Kidney (tissue), 14 donors: ENCODE results near the gene PRR3. TPM values are rescaled to one million over a fixed set of nuclear protein-coding genes. Genes with fewer than 3 reads are reported as not detected.

Experiments used
- DNase-seq, 5 donors: peaks; one replicate each; pipeline ENCODE4 v3.0.0-alpha.2; 2013 to 2020
- FAIRE-seq: peaks from 2 replicates; lab custom pipeline; 2012; peaks lifted over from hg19 to GRCh38; lab: Jason Lieb, UNC
- H3K27ac ChIP-seq, 2 donors: one replicate each; pipeline ENCODE4 v1.7.0; 2013; ENCODE audit warnings: low read depth in 2 of 2, low read length in 2 of 2, inconsistent platforms in 1 of 2
- H3K27me3 ChIP-seq: one replicate; pipeline ENCODE4 v1.7.1; 2013; ENCODE audit warnings: low read length, inconsistent platforms; ENCODE audit not compliant: control insufficient read depth, insufficient read depth
- H3K36me3 ChIP-seq, 3 donors: one replicate each; pipeline versions ENCODE4 v1.7.0 to v1.7.1; 2013; ENCODE audit warnings: low read length in 3 of 3, control low read depth in 1 of 3, inconsistent platforms in 1 of 3; ENCODE audit not compliant: insufficient read depth in 3 of 3, control insufficient read depth in 2 of 3
- H3K4me1 ChIP-seq, 3 donors: one replicate each; pipeline versions ENCODE4 v1.7.0 to v1.7.1; 2013; ENCODE audit warnings: low read length in 3 of 3, inconsistent platforms in 1 of 3, low read depth in 1 of 3; ENCODE audit not compliant: control insufficient read depth in 2 of 3, insufficient read depth in 2 of 3
- H3K4me3 ChIP-seq, 3 donors: one replicate each; pipeline versions ENCODE4 v1.7.0 to v1.8.1; 2013; ENCODE audit warnings: low read length in 3 of 3, control low read depth in 1 of 3, inconsistent platforms in 1 of 3
- H3K9ac ChIP-seq, 3 donors: one replicate each; pipeline versions ENCODE4 v1.7.0 to v1.7.1; 2013; ENCODE audit warnings: low read length in 3 of 3, control low read depth in 1 of 3, inconsistent platforms in 1 of 3
- H3K9me3 ChIP-seq, 3 donors: one replicate each; pipeline versions ENCODE4 v1.7.0 to v1.7.1; 2013; ENCODE audit warnings: low read length in 3 of 3, control low read depth in 1 of 3, inconsistent platforms in 1 of 3; ENCODE audit not compliant: control insufficient read depth in 2 of 3, insufficient read depth in 1 of 3
- CTCF ChIP-seq: IDR thresholded peaks from 3 replicates; pipeline ENCODE4 v1.5.1; 2012; ENCODE audit warnings: mild to moderate bottlenecking, moderate library complexity, borderline replicate concordance; ENCODE audit not compliant: insufficient read depth; ENCODE audit errors: extremely low read depth
- intact Hi-C: fragments of 100-400 bp; cut with DNase I; formaldehyde crosslinking; loops from one replicate; pipeline ENCODE4 v1.11.1; 2022
- polyA plus RNA-seq: library from polyadenylated mRNA; stranded (reverse); fragments of 350-450 nt; fragmentation: Illumina TruSeq; extraction: RNeasy Lipid Tissue Mini Kit (QIAGEN cat#74804); gene quantifications from one replicate; pipeline ENCODE4 v1.2.3, GENCODE V29; 2014; ENCODE audit warnings: low read depth, low replicate concordance; ENCODE audit not compliant: insufficient read depth
- total RNA-seq: library from RNA; stranded (reverse); fragmentation: NEBNext Ultra II Directional; extraction: Animal tissue kit (Norgen Biotek cat#: 25700); gene quantifications from one replicate; pipeline ENCODE4 v1.2.1, GENCODE V29; 2021
- donor health status: control.
- donor health status: control.
- donor health status: control.
- donor health status: control.
- donor health status: control.
- donor health status: DM: yes; HTN: yes; CAD: no.
- donor health status: Normal renal cell carcinoma (clear cell type).

PRR3 gene
- total and polyA plus RNA-seq, 2 donors from 2014 or later: 7.9 to 9.3 TPM

GRCh38 chr6:30543821-30544220 lies 13.3 kb upstream of the PRR3 start:
- no peaks in the 10 kb centered on the region for H3K9me3 ChIP-seq
- H3K27ac ChIP-seq: no peak overlapping the region
- no peak overlapping the region for H3K9ac ChIP-seq
- no peak for TF ChIP-seq CTCF
- DNase-seq (no peak), FAIRE-seq (no peak)
- H3K36me3 ChIP-seq: peaks cover 0 to 18% (median 3%) of the 10 kb centered on the region in 3 donors
- intact Hi-C loops: no loop called here
- H3K4me1 ChIP-seq: peaks cover 0 to 4% (median 0%) of the 10 kb centered on the region in 3 donors
- H3K27me3 ChIP-seq: peaks cover 2% of the 10 kb centered on the region
- H3K4me3 ChIP-seq: no peak overlapping the region

DNA sequence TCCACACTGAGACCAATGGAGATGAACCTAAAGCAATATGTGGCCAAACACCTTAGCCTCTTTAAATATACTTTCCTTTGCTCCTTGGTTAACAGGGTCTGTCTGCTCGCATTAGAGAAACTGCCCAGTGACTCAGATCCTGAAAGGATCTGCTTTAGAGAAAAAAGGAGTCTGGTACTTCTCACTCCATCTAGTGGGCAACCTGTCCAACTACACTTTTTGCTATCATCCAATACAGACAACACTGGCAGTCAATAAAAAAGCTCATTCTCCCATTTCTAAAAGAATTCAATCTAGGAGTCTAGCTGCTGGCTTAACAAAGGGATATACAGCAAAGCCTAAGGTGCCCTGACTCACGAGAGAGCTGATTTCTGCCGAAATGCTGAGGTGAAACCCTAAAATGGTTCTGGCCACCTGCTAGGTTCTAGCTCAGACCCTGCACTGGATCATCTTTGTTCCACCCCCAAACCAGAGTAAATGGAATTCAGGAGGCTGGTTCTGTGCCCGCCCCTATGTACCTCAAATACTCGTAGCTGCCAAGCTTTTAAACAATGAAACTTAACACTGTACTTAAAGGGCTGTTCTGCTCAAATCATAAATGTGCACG lies 12.3 kb upstream of the PRR3 start:
- H3K9ac ChIP-seq: no peak overlapping the region
- FAIRE-seq: no peak
- no peak overlapping the region for H3K4me3 ChIP-seq
- H3K36me3 ChIP-seq: peaks cover 2 to 20% (median 8%) of the 10 kb centered on the region in 3 donors
- peak in 2 of 5 donors; percentile 45 to 77 for DNase-seq
- intact Hi-C loops: no loop called here
- H3K27me3 ChIP-seq: peaks cover 2% of the 10 kb centered on the region
- peaks cover 0 to 4% (median 0%) of the 10 kb centered on the region in 3 donors for H3K4me1 ChIP-seq
- H3K9me3 ChIP-seq: no peaks in the 10 kb centered on the region
- H3K27ac ChIP-seq: no peak overlapping the region
- TF ChIP-seq CTCF: peak; percentile 75

DNA sequence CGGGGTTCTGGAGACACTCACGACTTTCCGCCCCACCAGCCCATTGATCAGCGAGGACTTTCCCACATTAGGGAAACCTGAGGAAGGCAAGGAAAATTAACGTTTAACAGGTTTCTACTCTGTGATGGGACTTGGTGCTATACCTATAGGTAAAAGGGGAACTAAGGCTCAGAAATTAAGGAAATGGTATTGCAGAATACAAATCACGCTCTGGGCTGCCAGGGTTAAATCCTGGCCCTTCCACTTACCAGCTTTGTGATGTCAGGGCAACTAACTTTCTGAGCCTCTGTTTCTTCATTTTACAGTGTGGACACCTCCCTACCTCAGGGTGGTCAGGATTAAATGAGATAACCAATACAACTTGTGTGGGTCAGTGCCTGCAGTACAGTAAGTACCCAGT lies 9.6 kb upstream of the PRR3 start:
- FAIRE-seq: no peak
- peaks cover 0 to 2% (median 0%) of the 10 kb centered on the region in 3 donors for H3K4me1 ChIP-seq
- no peak for DNase-seq
- TF ChIP-seq CTCF: no peak
- H3K36me3 ChIP-seq: peaks cover 2 to 37% (median 17%) of the 10 kb centered on the region in 3 donors
- H3K27ac ChIP-seq: no peak overlapping the region
- H3K4me3 ChIP-seq: no peak overlapping the region
- no peaks in the 10 kb centered on the region for H3K27me3 ChIP-seq
- intact Hi-C loops: no loop called here
- H3K9me3 ChIP-seq: no peaks in the 10 kb centered on the region
- no peak overlapping the region for H3K9ac ChIP-seq

DNA sequence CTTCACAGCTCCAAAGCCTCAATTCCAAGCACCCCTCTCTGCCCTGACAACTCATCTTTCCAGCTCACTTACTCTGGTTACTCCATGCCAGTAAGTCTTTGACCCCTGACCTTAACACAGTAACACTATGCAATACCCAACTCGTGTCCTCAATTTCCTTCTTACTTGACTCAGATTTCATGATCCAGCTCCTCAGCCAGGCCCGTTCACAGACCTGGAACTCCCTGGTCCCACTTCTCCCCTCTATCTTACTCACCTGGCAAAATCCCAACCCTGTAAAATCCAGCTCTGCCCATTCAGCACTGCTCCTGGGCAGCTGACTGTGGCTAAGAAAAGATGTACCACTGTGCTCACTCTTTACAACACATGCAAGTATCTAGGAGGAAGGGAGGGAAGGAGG lies 8.7 kb upstream of the PRR3 start:
- DNase-seq (no peak), FAIRE-seq (no peak)
- no peak for TF ChIP-seq CTCF
- H3K36me3 ChIP-seq: peaks cover 5 to 45% (median 22%) of the 10 kb centered on the region in 3 donors
- H3K9ac ChIP-seq: no peak overlapping the region
- H3K4me1 ChIP-seq: no peaks in the 10 kb centered on the region
- no peak overlapping the region for H3K27ac ChIP-seq
- H3K27me3 ChIP-seq: no peaks in the 10 kb centered on the region
- no peaks in the 10 kb centered on the region for H3K9me3 ChIP-seq
- no peak overlapping the region for H3K4me3 ChIP-seq
- intact Hi-C loops: no loop called here
